HUES64 (cell line): ENCODE measurements around the gene PET100. TPM values are rescaled to one million over a fixed set of nuclear protein-coding genes. Genes with fewer than 3 reads are reported as not detected.

Experiments
- H3K27ac ChIP-seq: 2 replicates; pipeline ENCODE4 v1.7.0; 2013; ENCODE audit warnings: low read depth, low read length, inconsistent platforms
- H3K27me3 ChIP-seq: 2 replicates; pipeline ENCODE4 v1.6.1; 2013; ENCODE audit warnings: mild to moderate bottlenecking, low read length; ENCODE audit not compliant: insufficient read depth
- H3K36me3 ChIP-seq: 2 replicates; pipeline ENCODE4 v1.6.1; 2013; ENCODE audit warnings: mild to moderate bottlenecking, low read length; ENCODE audit not compliant: insufficient read depth
- H3K4me1 ChIP-seq: 2 replicates; pipeline ENCODE4 v1.6.1; 2013; ENCODE audit warnings: mild to moderate bottlenecking, low read length, moderate library complexity; ENCODE audit not compliant: insufficient read depth
- H3K4me3 ChIP-seq: 2 replicates; pipeline ENCODE4 v1.5.1; 2013; ENCODE audit warnings: mild to moderate bottlenecking, low read length, moderate library complexity
- H3K9ac ChIP-seq: 2 replicates; pipeline ENCODE4 v1.6.1; 2013; ENCODE audit warnings: mild to moderate bottlenecking, low read depth, low read length
- H3K9me3 ChIP-seq: 2 replicates; pipeline ENCODE4 v1.6.1; 2013; ENCODE audit warnings: low read depth, low read length; ENCODE audit not compliant: insufficient read depth
- WGBS: fragments of 150-250, 120-280 bp; methylation state at CpG from one replicate; pipeline ENCODE4 v1.1.7; 2013; ENCODE audit warnings: missing lambda C conversion rate; 5-methylcytosine and 5-hydroxymethylcytosine counted together
- polyA plus RNA-seq, 2 experiments: library from polyadenylated mRNA; stranded (reverse); fragments of 50-300 nt; gene quantifications; one replicate each; pipeline ENCODE4 v1.2.3, GENCODE V29; 2013

Gene PET100
- 55.2 TPM for polyA plus RNA-seq (2013, experiment 1 of 2)
- polyA plus RNA-seq (2013, experiment 2 of 2), result 60.3 TPM

GRCh38 chr19:7629347-7630054 is at the start of gene PET100, which contains the start of gene XAB2:
Gene PET100 (plus strand): TSS chr19:7629793. CDS start chr19:7629834, 41 bp downstream.
Gene XAB2 (minus strand): TSS chr19:7629545. CDS start chr19:7629527, 18 bp downstream.
- peak within 1 kb of the TSS; percentile 91 for H3K9ac ChIP-seq
- no peaks in the 10 kb centered on the region for H3K27me3 ChIP-seq
- H3K9me3 ChIP-seq, result no peaks in the 10 kb centered on the region
- WGBS, result under 1% methylated on average over 40 of the region's 40 CpGs
- H3K4me3 ChIP-seq, result peak within 1 kb of the TSS; percentile 94
- H3K27ac ChIP-seq, result peak within 1 kb of the TSS; percentile 54; the same call in 1 of the 2 replicates
- peaks cover 22% of the 10 kb centered on the region; the same call in 1 of the 2 replicates for H3K36me3 ChIP-seq
- H3K4me1 ChIP-seq, result peaks cover 7% of the 10 kb centered on the region; the same call in 1 of the 2 replicates

- H3K9me3 ChIP-seq, result no peaks in the 10 kb centered on the region
- H3K4me3 ChIP-seq, result no peak overlapping the region
- H3K27me3 ChIP-seq, result peaks cover 11% of the 10 kb centered on the region
- H3K9ac ChIP-seq, result no peak overlapping the region
- no peaks in the 10 kb centered on the region for H3K36me3 ChIP-seq
- H3K4me1 ChIP-seq, result no peaks in the 10 kb centered on the region
- 73% methylated on average over 11 of the region's 11 CpGs for WGBS
- no peak overlapping the region for H3K27ac ChIP-seq
These were observed 47.1 kb upstream of the PET100 start for GRCh38 chr19:7582446-7582845.

- H3K4me3 ChIP-seq, result no peak overlapping the region
- H3K27ac ChIP-seq, result no peak overlapping the region
- 94% methylated on average over 7 of the region's 7 CpGs for WGBS
- H3K27me3 ChIP-seq, result peaks cover 4% of the 10 kb centered on the region
- no peaks in the 10 kb centered on the region for H3K9me3 ChIP-seq
- H3K4me1 ChIP-seq, result no peaks in the 10 kb centered on the region
- no peaks in the 10 kb centered on the region for H3K36me3 ChIP-seq
- H3K9ac ChIP-seq, result no peak overlapping the region
These were observed 39.8 kb upstream of the PET100 start for GRCh38 chr19:7589822-7590221.

GRCh38 chr19:7590256-7590655 is 39.3 kb upstream of the PET100 start:
- Histone ChIP-seq H3K9ac (no peak overlapping the region), H3K4me1 (no peaks in the 10 kb centered on the region), H3K4me3 (no peak overlapping the region), H3K27me3 (peaks cover 6% of the 10 kb centered on the region), H3K9me3 (no peaks in the 10 kb centered on the region), H3K27ac (no peak overlapping the region), H3K36me3 (no peaks in the 10 kb centered on the region)
- WGBS, result 81% methylated on average over 8 of the region's 8 CpGs

GRCh38 chr19:7595466-7596133 is 34.0 kb upstream of the PET100 start, which contains the start of gene CAMSAP3:
Gene CAMSAP3 (plus strand): TSS chr19:7595863. CDS start chr19:7596003, 140 bp downstream.
- Histone ChIP-seq H3K4me3 (peak within 1 kb of the TSS; percentile 62), H3K27me3 (peaks cover 17% of the 10 kb centered on the region), H3K4me1 (no peaks in the 10 kb centered on the region), H3K36me3 (no peaks in the 10 kb centered on the region), H3K9me3 (no peaks in the 10 kb centered on the region), H3K27ac (no peak within 1 kb of the TSS), H3K9ac (peak within 1 kb of the TSS; percentile 47; the same call in 1 of the 2 replicates)
- WGBS, result under 1% methylated on average over 78 of the region's 78 CpGs

GRCh38 chr19:7596211-7596937 is 33.2 kb upstream of the PET100 start:
- Histone ChIP-seq H3K27me3 (peaks cover 17% of the 10 kb centered on the region), H3K9ac (peak overlapping the region; percentile 12; the same call in 1 of the 2 replicates), H3K4me1 (no peaks in the 10 kb centered on the region), H3K9me3 (no peaks in the 10 kb centered on the region), H3K27ac (no peak overlapping the region), H3K4me3 (peak overlapping the region; percentile 62), H3K36me3 (no peaks in the 10 kb centered on the region)
- 4% methylated on average over 70 of the region's 70 CpGs for WGBS

GRCh38 chr19:7597689-7598088 is 31.9 kb upstream of the PET100 start:
- Histone ChIP-seq H3K27me3 (peaks cover 17% of the 10 kb centered on the region), H3K4me3 (no peak overlapping the region)
- 82% methylated on average over 9 of the region's 9 CpGs for WGBS

GRCh38 chr19:7598180-7598579 is 31.4 kb upstream of the PET100 start:
- no peaks in the 10 kb centered on the region for H3K4me1 ChIP-seq
- H3K4me3 ChIP-seq, result no peak overlapping the region
- 82% methylated on average over 6 of the region's 6 CpGs for WGBS
- H3K27me3 ChIP-seq, result peaks cover 17% of the 10 kb centered on the region
- no peak overlapping the region for H3K9ac ChIP-seq
- H3K9me3 ChIP-seq, result no peaks in the 10 kb centered on the region
- H3K27ac ChIP-seq, result no peak overlapping the region
- H3K36me3 ChIP-seq, result no peaks in the 10 kb centered on the region

More at GRCh38 chr19:7597689-7598088, 31.9 kb upstream of the PET100 start:
- H3K9ac ChIP-seq, result no peak overlapping the region
- H3K36me3 ChIP-seq, result no peaks in the 10 kb centered on the region
- no peaks in the 10 kb centered on the region for H3K4me1 ChIP-seq
- H3K27ac ChIP-seq, result no peak overlapping the region
- H3K9me3 ChIP-seq, result no peaks in the 10 kb centered on the region

GRCh38 chr19:7600721-7601120 is 28.9 kb upstream of the PET100 start:
- H3K4me3 ChIP-seq, result no peak overlapping the region
- no peak overlapping the region for H3K27ac ChIP-seq
- 0 out of 2 replicates have a peak, but pooled peaks cover 9% of the 10 kb centered on the region for H3K27me3 ChIP-seq
- no peaks in the 10 kb centered on the region for H3K36me3 ChIP-seq
- no peaks in the 10 kb centered on the region for H3K9me3 ChIP-seq
- no peaks in the 10 kb centered on the region for H3K4me1 ChIP-seq
- no peak overlapping the region for H3K9ac ChIP-seq

GRCh38 chr19:7602240-7602934 is 27.2 kb upstream of the PET100 start:
- Histone ChIP-seq H3K27me3 (no peaks in the 10 kb centered on the region), H3K9me3 (no peaks in the 10 kb centered on the region), H3K4me1 (no peaks in the 10 kb centered on the region), H3K4me3 (no peak overlapping the region), H3K36me3 (no peaks in the 10 kb centered on the region), H3K27ac (no peak overlapping the region), H3K9ac (no peak overlapping the region)
- 73% methylated on average over 15 of the region's 15 CpGs for WGBS
